ENCODE results near the gene SIK2.

The SIK2 gene

GRCh38 chr11:111741751-111742150 is 139.5 kb downstream of the SIK2 start:
- DNase-seq (ENCODE audit: low spot score): no peak
- TF ChIP-seq CTCF (IDR thresholded peaks at IDR 0.05; ENCODE audit: borderline replicate concordance, control extremely low read depth, extremely low read depth, insufficient read depth, missing control alignments): no peak
- in situ Hi-C loops (cut with MboI; ENCODE audit: low sequenced_read_pairs, unreplicated experiment): no loop called here

GRCh38 chr11:111743700-111744099 is 141.5 kb downstream of the SIK2 start:
- no peak for DNase-seq (ENCODE audit: low spot score)
- no peak for TF ChIP-seq CTCF (IDR thresholded peaks at IDR 0.05; ENCODE audit: borderline replicate concordance, control extremely low read depth, extremely low read depth, insufficient read depth, missing control alignments)
- in situ Hi-C loops (cut with MboI; ENCODE audit: low sequenced_read_pairs, unreplicated experiment): no loop called here

GRCh38 chr11:111745719-111746504 is 143.7 kb downstream of the SIK2 start:
- no peak for TF ChIP-seq CTCF (IDR thresholded peaks at IDR 0.05; ENCODE audit: borderline replicate concordance, control extremely low read depth, extremely low read depth, insufficient read depth, missing control alignments)
- in situ Hi-C loops (cut with MboI; ENCODE audit: low sequenced_read_pairs, unreplicated experiment): no loop called here
- DNase-seq (ENCODE audit: low spot score): no peak

GRCh38 chr11:111748035-111748804 is 146.0 kb downstream of the SIK2 start:
- no peak for TF ChIP-seq CTCF (IDR thresholded peaks at IDR 0.05; ENCODE audit: borderline replicate concordance, control extremely low read depth, extremely low read depth, insufficient read depth, missing control alignments)
- in situ Hi-C loops (cut with MboI; ENCODE audit: low sequenced_read_pairs, unreplicated experiment): no loop called here
- no peak for DNase-seq (ENCODE audit: low spot score)

GRCh38 chr11:111749646-111750045 is 147.4 kb downstream of the SIK2 start:
- in situ Hi-C loops (cut with MboI; ENCODE audit: low sequenced_read_pairs, unreplicated experiment): no loop called here
- no peak for TF ChIP-seq CTCF (IDR thresholded peaks at IDR 0.05; ENCODE audit: borderline replicate concordance, control extremely low read depth, extremely low read depth, insufficient read depth, missing control alignments)
- no peak for DNase-seq (ENCODE audit: low spot score)

- TF ChIP-seq CTCF (IDR thresholded peaks at IDR 0.05; ENCODE audit: borderline replicate concordance, control extremely low read depth, extremely low read depth, insufficient read depth, missing control alignments): no peak
- in situ Hi-C loops (cut with MboI; ENCODE audit: low sequenced_read_pairs, unreplicated experiment): no loop called here
- no peak for DNase-seq (ENCODE audit: low spot score)
These were observed 153.8 kb downstream of the SIK2 start for GRCh38 chr11:111756097-111756496.
